Measurements from ENCODE around the gene SLC22A17. TPM values are rescaled to one million over a fixed set of nuclear protein-coding genes. Genes with fewer than 3 reads are reported as not detected.

The SLC22A17 gene
- polyA plus RNA-seq, 3 donors from 2014 or later, result 0.18 TPM; not detected in 2

GRCh38 chr14:23377573-23378563 lies 25.2 kb upstream of the SLC22A17 start:
- DNase-seq, result no peak
- Mint-ChIP-seq H3K4me3 (no peak overlapping the region), H3K27ac (no peak overlapping the region), H3K9me3 (no peaks in the 10 kb centered on the region), H3K4me1 (no peaks in the 10 kb centered on the region), H3K36me3 (no peaks in the 10 kb centered on the region), H3K27me3 (ENCODE audit: low read depth in 3 of 3) (peaks cover 1 to 11% (median 2%) of the 10 kb centered on the region in 3 donors)

- no peaks in the 10 kb centered on the region for H3K9me3 Mint-ChIP-seq
- DNase-seq, result no peak
- H3K36me3 Mint-ChIP-seq, result no peaks in the 10 kb centered on the region
- no peak overlapping the region for H3K27ac Mint-ChIP-seq
- no peak overlapping the region for H3K4me3 Mint-ChIP-seq
- peaks cover 1 to 7% (median 2%) of the 10 kb centered on the region in 3 donors for H3K27me3 Mint-ChIP-seq (ENCODE audit: low read depth in 3 of 3)
- no peaks in the 10 kb centered on the region for H3K4me1 Mint-ChIP-seq
Measured at GRCh38 chr14:23377198-23377550, 24.5 kb upstream of the SLC22A17 start.

GRCh38 chr14:23376482-23377197 lies 24.0 kb upstream of the SLC22A17 start, which contains the start of gene CMTM5:
TSS of gene CMTM5 (plus strand) at chr14:23377046. CDS start at chr14:23377252, 206 bp downstream.
- Mint-ChIP-seq H3K4me1 (no peaks in the 10 kb centered on the region), H3K27me3 (ENCODE audit: low read depth in 3 of 3) (peaks cover 0 to 8% (median 1%) of the 10 kb centered on the region in 3 donors), H3K36me3 (no peaks in the 10 kb centered on the region), H3K9me3 (no peaks in the 10 kb centered on the region), H3K4me3 (no peak within 1 kb of the TSS), H3K27ac (no peak within 1 kb of the TSS)
- no peak for DNase-seq

DNA sequence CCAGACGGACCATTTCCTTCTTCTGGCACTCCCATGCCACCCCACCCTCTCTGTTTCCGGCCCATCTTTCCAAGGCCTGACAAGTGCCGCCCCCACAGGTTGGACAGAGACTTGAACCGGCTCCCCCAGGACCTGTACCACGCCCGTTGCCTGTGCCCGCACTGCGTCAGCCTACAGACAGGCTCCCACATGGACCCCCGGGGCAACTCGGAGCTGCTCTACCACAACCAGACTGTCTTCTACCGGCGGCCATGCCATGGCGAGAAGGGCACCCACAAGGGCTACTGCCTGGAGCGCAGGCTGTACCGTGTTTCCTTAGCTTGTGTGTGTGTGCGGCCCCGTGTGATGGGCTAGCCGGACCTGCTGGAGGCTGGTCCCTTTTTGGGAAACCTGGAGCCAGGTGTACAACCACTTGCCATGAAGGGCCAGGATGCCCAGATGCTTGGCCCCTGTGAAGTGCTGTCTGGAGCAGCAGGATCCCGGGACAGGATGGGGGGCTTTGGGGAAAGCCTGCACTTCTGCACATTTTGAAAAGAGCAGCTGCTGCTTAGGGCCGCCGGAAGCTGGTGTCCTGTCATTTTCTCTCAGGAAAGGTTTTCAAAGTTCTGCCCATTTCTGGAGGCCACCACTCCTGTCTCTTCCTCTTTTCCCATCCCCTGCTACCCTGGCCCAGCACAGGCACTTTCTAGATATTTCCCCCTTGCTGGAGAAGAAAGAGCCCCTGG lies 23.0 kb upstream of the SLC22A17 start:
- no peaks in the 10 kb centered on the region for H3K9me3 Mint-ChIP-seq

DNA sequence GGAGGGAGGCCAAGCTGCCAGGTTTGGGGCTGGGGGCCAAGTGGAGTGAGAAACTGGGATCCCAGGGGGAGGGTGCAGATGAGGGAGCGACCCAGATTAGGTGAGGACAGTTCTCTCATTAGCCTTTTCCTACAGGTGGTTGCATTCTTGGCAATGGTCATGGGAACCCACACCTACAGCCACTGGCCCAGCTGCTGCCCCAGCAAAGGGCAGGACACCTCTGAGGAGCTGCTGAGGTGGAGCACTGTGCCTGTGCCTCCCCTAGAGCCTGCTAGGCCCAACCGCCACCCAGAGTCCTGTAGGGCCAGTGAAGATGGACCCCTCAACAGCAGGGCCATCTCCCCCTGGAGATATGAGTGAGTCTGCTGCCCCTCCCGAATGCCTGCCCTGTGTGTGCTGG lies 20.4 kb upstream of the SLC22A17 start:
- H3K4me1 Mint-ChIP-seq, result no peaks in the 10 kb centered on the region
- no peaks in the 10 kb centered on the region for H3K9me3 Mint-ChIP-seq
- H3K4me3 Mint-ChIP-seq, result no peak overlapping the region
- DNase-seq, result no peak
- H3K27me3 Mint-ChIP-seq (ENCODE audit: low read depth in 3 of 3), result peaks cover 0 to 2% (median 2%) of the 10 kb centered on the region in 3 donors
- no peaks in the 10 kb centered on the region for H3K36me3 Mint-ChIP-seq
- no peak overlapping the region for H3K27ac Mint-ChIP-seq

More for the DNA sequence above, 23.0 kb upstream of the SLC22A17 start:
- Mint-ChIP-seq H3K36me3 (no peaks in the 10 kb centered on the region), H3K4me1 (no peaks in the 10 kb centered on the region), H3K4me3 (no peak overlapping the region), H3K27me3 (ENCODE audit: low read depth in 3 of 3) (peaks cover 0 to 5% (median 2%) of the 10 kb centered on the region in 3 donors), H3K27ac (no peak overlapping the region)
- no peak for DNase-seq

DNA sequence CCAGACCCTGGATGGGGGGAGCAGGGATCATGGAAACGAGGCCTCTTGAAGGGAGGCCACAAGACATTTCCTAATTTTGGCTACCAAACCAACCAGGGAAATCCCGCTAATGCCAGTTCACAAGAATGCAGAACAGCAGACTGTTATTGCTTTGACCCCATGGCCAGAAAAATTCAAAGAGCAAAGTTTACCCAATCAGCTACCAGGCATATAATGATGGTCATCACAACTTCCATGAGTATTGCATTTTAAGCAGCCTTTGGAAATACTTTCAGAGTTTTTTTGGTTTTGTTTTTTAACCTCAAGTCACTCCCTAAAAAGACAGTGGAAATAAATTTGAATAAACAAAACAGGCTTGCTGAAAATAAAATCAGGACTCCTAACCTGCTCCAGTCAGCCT lies 19.8 kb upstream of the SLC22A17 start, which contains the start of gene IL25:
Gene IL25 (plus strand): TSS at position 301 of the 400 bp plus-strand sequence.
- Mint-ChIP-seq H3K27ac (no peak within 1 kb of the TSS), H3K27me3 (ENCODE audit: low read depth in 3 of 3) (peaks cover 0 to 2% (median 2%) of the 10 kb centered on the region in 3 donors), H3K4me3 (no peak within 1 kb of the TSS), H3K36me3 (no peaks in the 10 kb centered on the region), H3K9me3 (no peaks in the 10 kb centered on the region), H3K4me1 (no peaks in the 10 kb centered on the region)
- no peak for DNase-seq

DNA sequence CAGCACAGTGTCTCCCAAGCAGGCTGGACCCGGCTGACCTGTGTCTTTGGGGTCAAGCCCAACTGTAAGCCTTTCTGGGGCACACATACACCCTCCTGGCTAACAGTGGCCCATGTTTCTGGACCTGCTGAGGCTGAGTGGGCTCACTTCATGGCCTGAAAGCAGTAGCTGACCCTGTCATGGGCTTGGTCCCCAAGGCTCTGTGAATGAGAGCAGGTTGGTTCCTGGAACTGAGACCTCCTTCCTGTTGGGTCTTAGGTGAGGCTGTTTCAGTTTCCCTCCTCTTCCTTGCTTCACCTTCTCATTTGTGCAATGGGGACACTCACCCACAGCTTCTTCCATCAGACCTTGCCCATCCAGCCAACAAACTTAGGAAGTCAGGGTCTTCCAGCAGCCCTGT lies 19.2 kb upstream of the SLC22A17 start:
- Mint-ChIP-seq H3K9me3 (no peaks in the 10 kb centered on the region), H3K27me3 (ENCODE audit: low read depth in 3 of 3) (peaks cover 2 to 4% (median 3%) of the 10 kb centered on the region in 3 donors), H3K36me3 (no peaks in the 10 kb centered on the region), H3K4me1 (no peaks in the 10 kb centered on the region), H3K27ac (no peak overlapping the region), H3K4me3 (no peak overlapping the region)
- DNase-seq, result no peak

DNA sequence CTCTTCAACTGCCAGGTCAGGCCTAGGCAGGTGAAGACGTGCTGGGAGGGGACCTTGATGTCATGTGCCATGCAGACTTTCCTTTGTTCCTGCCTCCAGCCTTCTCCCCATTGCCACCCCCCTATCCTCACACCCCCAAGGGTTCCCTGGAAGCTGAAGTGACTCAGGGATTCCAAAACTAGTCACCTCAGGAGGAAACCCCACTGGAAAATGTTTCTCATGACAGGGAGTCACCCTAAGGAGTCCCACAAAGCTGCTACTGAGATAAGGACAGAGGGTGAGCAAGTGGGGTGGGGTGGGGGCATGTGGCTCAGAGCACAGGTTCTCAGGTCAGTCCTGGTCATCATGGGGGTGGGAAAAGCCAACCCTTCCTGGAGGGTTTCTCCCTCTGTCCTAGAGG lies 17.5 kb upstream of the SLC22A17 start:
- no peaks in the 10 kb centered on the region for H3K4me1 Mint-ChIP-seq

GRCh38 chr14:23366426-23366921 lies 13.8 kb upstream of the SLC22A17 start:
- Mint-ChIP-seq H3K27ac (no peak overlapping the region), H3K4me3 (no peak overlapping the region), H3K4me1 (no peaks in the 10 kb centered on the region), H3K36me3 (no peaks in the 10 kb centered on the region), H3K9me3 (no peaks in the 10 kb centered on the region), H3K27me3 (ENCODE audit: low read depth in 3 of 3) (peaks cover 4 to 7% (median 7%) of the 10 kb centered on the region in 3 donors)
- no peak for DNase-seq

More for the DNA sequence above, 17.5 kb upstream of the SLC22A17 start:
- no peak for DNase-seq
- Mint-ChIP-seq H3K27me3 (ENCODE audit: low read depth in 3 of 3) (peaks cover 2 to 4% (median 3%) of the 10 kb centered on the region in 3 donors), H3K4me3 (no peak overlapping the region), H3K27ac (no peak overlapping the region), H3K9me3 (no peaks in the 10 kb centered on the region), H3K36me3 (no peaks in the 10 kb centered on the region)

DNA sequence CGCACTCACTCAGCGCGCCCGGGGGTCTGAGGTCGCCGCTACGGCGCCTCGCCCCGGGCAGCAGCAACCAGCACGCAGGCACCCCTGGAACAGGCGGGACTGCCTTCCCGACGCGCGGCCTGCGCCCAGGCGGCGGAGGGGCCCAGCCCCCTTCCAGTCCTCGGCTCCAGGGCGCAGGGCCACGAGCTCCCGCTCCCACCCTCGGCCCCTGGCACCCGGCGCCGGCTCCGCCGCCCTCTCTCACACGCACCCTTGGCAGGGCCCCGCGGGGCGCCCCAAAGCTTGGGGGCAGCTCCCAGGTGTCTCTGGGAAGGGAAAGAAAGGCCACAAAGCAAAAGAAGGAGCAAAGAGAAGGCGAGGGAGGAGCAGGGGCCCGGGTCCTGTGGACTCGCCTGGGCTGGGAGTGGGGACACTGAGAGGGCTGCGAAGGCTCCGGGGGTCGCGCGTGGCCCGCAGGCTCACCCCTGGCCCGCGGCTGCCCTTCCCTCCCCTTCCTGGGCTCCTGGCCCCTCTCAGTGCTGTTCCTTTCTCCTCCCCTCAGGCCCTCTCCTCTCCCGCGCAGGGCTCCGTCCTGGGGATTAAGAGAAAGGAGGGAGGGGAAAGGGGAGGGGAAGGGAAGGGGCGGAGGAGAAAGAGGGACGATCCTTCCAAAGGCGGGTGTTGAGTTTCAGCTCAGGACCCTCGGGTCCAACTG lies 13.2 kb upstream of the SLC22A17 start:
- no peaks in the 10 kb centered on the region for H3K9me3 Mint-ChIP-seq
- no peak overlapping the region for H3K4me3 Mint-ChIP-seq
- H3K36me3 Mint-ChIP-seq, result no peaks in the 10 kb centered on the region
- H3K4me1 Mint-ChIP-seq, result no peaks in the 10 kb centered on the region
- DNase-seq, result no peak
- H3K27me3 Mint-ChIP-seq (ENCODE audit: low read depth in 3 of 3), result peaks cover 4 to 7% (median 6%) of the 10 kb centered on the region in 3 donors
- no peak overlapping the region for H3K27ac Mint-ChIP-seq

DNA sequence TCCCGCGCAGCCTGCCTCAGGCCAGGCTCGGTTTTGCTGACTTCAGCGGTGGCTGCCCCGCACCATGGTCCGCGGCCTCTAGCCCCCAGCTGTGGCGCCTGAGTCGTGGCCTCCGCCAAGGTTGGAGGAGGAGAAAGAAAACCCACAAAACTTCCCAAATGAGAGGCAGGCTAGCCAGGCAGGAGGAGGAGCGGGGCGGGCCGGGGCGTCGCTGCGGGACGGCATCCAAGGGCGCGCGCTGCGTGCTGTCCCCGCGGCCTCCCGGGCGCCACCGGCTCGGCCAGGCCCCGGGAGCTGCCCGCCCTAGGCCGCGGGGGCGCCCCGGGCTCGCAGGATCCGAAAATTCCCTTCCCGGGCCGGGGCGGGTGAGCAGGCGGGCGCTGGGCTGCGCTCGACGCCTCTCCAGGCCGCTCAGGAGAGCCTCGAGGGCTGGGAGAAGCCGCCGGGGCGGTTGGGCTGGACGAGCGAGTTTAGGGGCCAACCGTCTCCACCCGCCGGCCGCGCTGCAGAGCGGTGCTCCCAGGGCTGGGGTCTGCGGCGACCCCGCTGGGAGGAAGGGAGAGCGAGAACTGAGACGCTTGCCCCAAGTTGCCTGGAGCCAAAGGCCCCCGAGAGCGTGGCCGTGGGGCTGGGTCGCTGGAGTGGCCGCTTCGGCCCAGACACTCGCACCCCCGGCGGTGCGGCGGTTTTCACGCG lies 12.5 kb upstream of the SLC22A17 start, which contains the start of gene EFS:
Gene EFS (minus strand): TSS at position 137 of the 696 bp plus-strand sequence. CDS start 147 bp downstream, outside the sequence.
- no peak within 1 kb of the TSS for H3K27ac Mint-ChIP-seq
- H3K36me3 Mint-ChIP-seq, result no peaks in the 10 kb centered on the region
- H3K4me1 Mint-ChIP-seq, result no peaks in the 10 kb centered on the region
- H3K27me3 Mint-ChIP-seq (ENCODE audit: low read depth in 3 of 3), result peaks cover 4 to 7% (median 6%) of the 10 kb centered on the region in 3 donors
- no peak within 1 kb of the TSS for H3K4me3 Mint-ChIP-seq
- no peaks in the 10 kb centered on the region for H3K9me3 Mint-ChIP-seq
- DNase-seq, result no peak

GRCh38 chr14:23364164-23365035 lies 11.7 kb upstream of the SLC22A17 start:
- DNase-seq, result no peak
- Mint-ChIP-seq H3K27ac (no peak overlapping the region), H3K4me1 (no peaks in the 10 kb centered on the region), H3K27me3 (ENCODE audit: low read depth in 3 of 3) (peaks cover 4 to 7% (median 6%) of the 10 kb centered on the region in 3 donors), H3K9me3 (no peaks in the 10 kb centered on the region), H3K4me3 (no peak overlapping the region), H3K36me3 (no peaks in the 10 kb centered on the region)

Measured in immature natural killer cell (primary cell).